NT2/D1 (cell line): Measurements from ENCODE around the gene QRICH1.

ENCODE experiments used
- SUZ12 ChIP-seq: IDR thresholded peaks from 2 replicates; pipeline ENCODE4 v1.6.1; 2011; ENCODE audit not compliant: insufficient read length, insufficient read depth; ENCODE audit errors: extremely low read depth
- YY1 ChIP-seq: IDR thresholded peaks from 2 replicates; pipeline ENCODE4 v1.6.1; 2011; ENCODE audit not compliant: insufficient read length, insufficient read depth
- ZNF274 ChIP-seq: IDR thresholded peaks from 2 replicates; pipeline ENCODE4 v1.6.1; 2011; ENCODE audit warnings: mild to moderate bottlenecking, low read depth, low read length

GRCh38 chr3:48989796-48990635 lies 103.9 kb downstream of the QRICH1 start, which contains the start of gene P4HTM:
- TF ChIP-seq YY1 (peak; percentile 23), ZNF274 (no peak), SUZ12 (no peak)
